Stimulated activated CD8-positive, alpha-beta memory T cell treated with anti-CD3 and anti-CD28 coated beads, Interleukin-15, amount 100 ng/mL, for 1 hour (primary cell): Measurements from ENCODE around the gene SINHCAF.

Experiments
- DNase-seq: peaks from one replicate; pipeline ENCODE4 v3.0.0-alpha.2; 2020; ENCODE audit warnings: low read depth

Gene SINHCAF

DNA sequence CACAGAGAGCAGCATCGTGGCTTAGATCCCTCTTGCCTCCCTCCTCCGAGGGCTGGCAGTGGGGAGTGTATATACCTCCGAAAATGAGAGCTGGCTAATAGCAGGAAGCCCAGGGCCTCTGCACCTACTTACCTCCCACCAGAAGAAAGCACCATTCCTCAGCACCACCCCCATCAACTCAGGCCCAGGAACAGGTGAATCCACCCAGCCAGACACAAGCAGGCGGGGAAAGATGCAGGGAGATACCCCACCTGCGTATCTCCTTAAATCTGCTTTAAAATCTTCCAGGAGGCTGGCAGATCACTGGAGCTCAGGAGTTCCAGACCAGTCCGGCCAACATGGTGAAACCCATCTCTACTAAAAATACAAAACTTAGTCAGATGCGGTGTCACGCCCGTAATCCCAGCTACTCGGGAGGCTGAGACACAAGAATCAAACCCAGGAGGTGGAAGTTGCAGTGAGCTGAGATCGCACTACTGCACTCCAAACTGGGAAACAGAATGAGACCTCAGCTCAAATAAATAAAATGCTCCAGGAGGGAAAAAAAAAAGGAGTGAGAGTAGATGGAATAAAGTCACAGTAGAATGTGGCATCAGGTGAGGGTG, 93.5 kb downstream of the SINHCAF start:
- DNase-seq, result no peak

GRCh38 chr12:31231611-31232360, 94.2 kb downstream of the SINHCAF start:
- DNase-seq, result no peak
